Central memory CD8-positive, alpha-beta T cell (primary cell): ENCODE results near the gene ABCF1.
"Not testable (repeated sequence)": the region's sequence is repeated elsewhere in the genome, so short reads cannot be mapped to it uniquely, and the experiment has no call there.

Experiments used
- ATAC-seq: fragments of 150-1000 bp; cut with Tn5 transposase; replicated peaks from 2 replicates; pipeline ENCODE4 v1.10.0; 2022; ENCODE audit warnings: mild to moderate bottlenecking, moderate FRiP score, moderate number of reproducible peaks; ENCODE audit not compliant: poor library complexity, severe bottlenecking; ENCODE audit errors: extremely low read depth
- DNase-seq, 2 donors: peaks; one replicate each; pipeline ENCODE4 v3.0.0; 2021; ENCODE audit warnings: low spot score in 2 of 2
- H3K27ac Mint-ChIP-seq: one replicate; pipeline ENCODE4 v1.8.0; 2022; ENCODE audit warnings: low read depth, mild to moderate bottlenecking, moderate library complexity, mixed read lengths
- H3K27me3 Mint-ChIP-seq: one replicate; pipeline ENCODE4 v1.8.0; 2022; ENCODE audit warnings: mixed read lengths
- H3K36me3 Mint-ChIP-seq: one replicate; pipeline ENCODE4 v1.8.0; 2022; ENCODE audit warnings: mild to moderate bottlenecking, moderate library complexity, mixed read lengths; ENCODE audit not compliant: insufficient read depth
- H3K4me1 Mint-ChIP-seq: one replicate; pipeline ENCODE4 v1.8.0; 2022; ENCODE audit warnings: mixed read lengths
- H3K4me3 Mint-ChIP-seq: one replicate; pipeline ENCODE4 v1.8.0; 2022; ENCODE audit warnings: mild to moderate bottlenecking, moderate library complexity, mixed read lengths
- H3K9me3 Mint-ChIP-seq: one replicate; pipeline ENCODE4 v1.8.0; 2022; ENCODE audit warnings: mixed read lengths

The ABCF1 gene

DNA sequence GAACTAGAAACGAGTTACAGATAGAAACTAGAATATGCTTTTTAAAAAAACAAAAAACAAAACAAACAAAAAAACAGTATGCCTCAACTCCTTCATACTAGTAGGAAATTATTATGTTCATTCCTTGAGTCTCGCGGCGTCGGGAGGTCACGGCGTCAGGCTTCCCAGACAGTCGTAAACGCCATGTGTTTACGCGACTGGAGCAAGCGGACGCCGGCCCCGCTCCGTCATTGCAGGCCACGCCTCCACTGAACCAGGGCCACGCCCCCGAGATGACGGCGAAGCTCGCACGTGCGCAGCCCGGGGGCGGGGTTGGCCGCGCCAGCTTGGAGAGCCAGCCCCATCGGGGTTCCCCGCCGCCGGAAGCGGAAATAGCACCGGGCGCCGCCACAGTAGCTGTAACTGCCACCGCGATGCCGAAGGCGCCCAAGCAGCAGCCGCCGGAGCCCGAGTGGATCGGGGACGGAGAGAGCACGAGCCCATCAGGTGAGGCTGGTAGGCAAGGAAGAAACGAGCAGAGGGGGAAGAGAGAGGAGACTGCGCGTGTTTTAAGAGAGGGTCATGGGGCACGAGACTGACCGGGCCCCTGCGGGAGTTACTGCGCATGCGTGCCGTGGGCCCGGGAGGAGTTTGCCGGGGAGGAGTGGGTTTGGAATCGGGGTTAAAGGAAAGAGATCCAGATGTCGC is at the start of gene ABCF1:
TSS of gene ABCF1 (plus strand) at position 368 of the 687 bp plus-strand sequence. CDS start at position 414, 46 bp downstream.
- no peaks in the 10 kb centered on the region for H3K27me3 Mint-ChIP-seq
- ATAC-seq (peak; percentile 90), DNase-seq (peak; percentile 99 to 100)
- H3K4me1 Mint-ChIP-seq: peaks cover 60% of the 10 kb centered on the region
- no peaks in the 10 kb centered on the region for H3K9me3 Mint-ChIP-seq
- peak within 1 kb of the TSS; percentile 98 for H3K4me3 Mint-ChIP-seq
- H3K27ac Mint-ChIP-seq: peak within 1 kb of the TSS; percentile 100
- H3K36me3 Mint-ChIP-seq: peaks cover 21% of the 10 kb centered on the region

DNA sequence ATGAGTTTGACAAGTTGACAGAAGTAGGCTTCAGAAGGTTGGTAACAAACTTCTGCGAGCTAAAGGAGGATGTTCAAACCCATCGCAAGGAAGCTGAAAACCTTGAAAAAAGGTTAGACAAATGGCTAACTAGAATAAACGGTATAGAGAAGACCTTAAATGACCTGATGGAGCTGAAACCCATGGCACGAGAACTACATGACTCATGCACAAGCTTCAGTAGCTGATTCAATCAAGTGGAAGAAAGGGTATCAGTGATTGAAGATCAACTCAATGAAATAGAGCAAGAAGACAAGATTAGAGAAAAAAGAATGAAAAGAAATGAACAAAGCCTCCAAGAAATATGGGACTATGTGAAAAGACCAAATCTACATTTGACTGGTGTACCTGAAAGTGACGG is 49.3 kb upstream of the ABCF1 start:
- not testable (repeated sequence) for H3K9me3 Mint-ChIP-seq, H3K27ac Mint-ChIP-seq, H3K4me3 Mint-ChIP-seq, H3K27me3 Mint-ChIP-seq, DNase-seq, ATAC-seq, H3K36me3 Mint-ChIP-seq
- peaks cover 37% of the 10 kb centered on the region for H3K4me1 Mint-ChIP-seq

DNA sequence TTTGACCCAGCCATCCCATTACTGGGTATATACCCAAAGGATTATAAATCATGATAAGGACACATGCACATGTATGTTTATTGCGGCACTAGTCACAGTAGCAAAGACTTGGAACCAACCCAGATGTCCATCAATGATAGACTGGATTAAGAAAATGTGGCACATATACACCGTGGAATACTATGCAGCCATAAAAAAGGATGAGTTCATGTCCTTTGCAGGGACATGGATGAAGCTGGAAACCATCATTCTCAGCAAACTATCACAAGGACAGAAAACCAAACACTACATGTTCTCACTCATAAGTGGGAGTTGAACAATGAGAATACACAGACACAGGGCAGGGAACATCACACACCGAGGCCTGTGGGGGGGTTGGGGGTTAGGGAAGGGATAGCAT is 44.8 kb upstream of the ABCF1 start:
- not testable (repeated sequence) for H3K27ac Mint-ChIP-seq

DNA sequence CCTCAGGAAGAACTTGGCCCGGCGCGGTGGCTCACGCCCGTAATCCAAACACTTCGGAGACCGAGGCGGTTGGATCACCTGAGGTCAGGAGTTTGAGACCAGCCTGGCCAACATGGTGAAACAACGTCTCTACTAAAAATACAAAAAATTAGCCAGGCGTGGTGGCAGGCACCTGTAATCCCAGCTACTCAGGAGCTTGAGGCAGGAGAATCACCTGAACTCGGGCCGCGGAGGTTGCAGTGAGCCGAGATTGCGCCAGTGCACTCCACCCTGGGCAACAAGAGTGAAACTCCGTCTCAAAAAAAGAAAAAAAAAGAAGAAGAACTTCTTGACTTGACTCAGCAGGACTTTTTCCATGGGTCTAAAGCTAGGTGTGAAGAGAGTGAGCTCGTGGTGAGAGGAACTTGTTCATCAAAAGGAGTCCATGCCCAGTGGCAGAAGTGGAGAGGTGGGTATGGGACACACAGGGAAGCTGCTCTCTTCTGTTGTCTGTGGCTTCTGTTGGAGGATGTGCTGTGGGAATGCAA is 41.8 kb upstream of the ABCF1 start:
- peak; percentile 39 for ATAC-seq
- H3K27me3 Mint-ChIP-seq, DNase-seq, H3K9me3 Mint-ChIP-seq: not testable (repeated sequence)
- peak overlapping the region; percentile 40 for H3K4me3 Mint-ChIP-seq
- H3K36me3 Mint-ChIP-seq: peaks cover 15% of the 10 kb centered on the region
- H3K27ac Mint-ChIP-seq: peak overlapping the region; percentile 10
- H3K4me1 Mint-ChIP-seq: peaks cover 55% of the 10 kb centered on the region

More for the DNA sequence above, 44.8 kb upstream of the ABCF1 start:
- H3K36me3 Mint-ChIP-seq, H3K4me3 Mint-ChIP-seq, H3K27me3 Mint-ChIP-seq, H3K9me3 Mint-ChIP-seq, DNase-seq, ATAC-seq: not testable (repeated sequence)
- peaks cover 57% of the 10 kb centered on the region for H3K4me1 Mint-ChIP-seq

DNA sequence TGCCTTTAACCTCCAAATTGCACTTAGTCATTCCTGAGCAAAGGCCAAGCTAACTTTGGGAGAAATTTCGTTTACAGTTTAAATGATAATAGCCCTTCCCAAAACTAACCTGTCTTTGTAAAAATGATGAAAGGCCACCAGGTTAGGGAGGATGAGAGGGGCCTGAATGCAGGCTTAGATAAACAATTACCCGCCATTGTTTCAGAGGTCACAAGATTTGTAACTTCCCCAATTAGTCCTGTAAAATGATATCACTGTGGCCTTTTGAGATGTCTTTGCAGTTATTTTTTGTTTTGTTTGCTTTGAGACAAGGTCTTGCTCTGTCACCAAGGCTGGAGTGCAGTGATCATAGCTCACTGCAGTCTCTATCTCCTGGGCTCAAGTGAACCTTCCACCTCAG is 41.2 kb upstream of the ABCF1 start:
- no peaks in the 10 kb centered on the region for H3K9me3 Mint-ChIP-seq
- DNase-seq: no peak
- ATAC-seq: no peak
- peaks cover 15% of the 10 kb centered on the region for H3K36me3 Mint-ChIP-seq
- H3K4me3 Mint-ChIP-seq: peak overlapping the region; percentile 32
- H3K27me3 Mint-ChIP-seq: no peaks in the 10 kb centered on the region
- H3K4me1 Mint-ChIP-seq: peaks cover 51% of the 10 kb centered on the region
- H3K27ac Mint-ChIP-seq: peak overlapping the region; percentile 10

DNA sequence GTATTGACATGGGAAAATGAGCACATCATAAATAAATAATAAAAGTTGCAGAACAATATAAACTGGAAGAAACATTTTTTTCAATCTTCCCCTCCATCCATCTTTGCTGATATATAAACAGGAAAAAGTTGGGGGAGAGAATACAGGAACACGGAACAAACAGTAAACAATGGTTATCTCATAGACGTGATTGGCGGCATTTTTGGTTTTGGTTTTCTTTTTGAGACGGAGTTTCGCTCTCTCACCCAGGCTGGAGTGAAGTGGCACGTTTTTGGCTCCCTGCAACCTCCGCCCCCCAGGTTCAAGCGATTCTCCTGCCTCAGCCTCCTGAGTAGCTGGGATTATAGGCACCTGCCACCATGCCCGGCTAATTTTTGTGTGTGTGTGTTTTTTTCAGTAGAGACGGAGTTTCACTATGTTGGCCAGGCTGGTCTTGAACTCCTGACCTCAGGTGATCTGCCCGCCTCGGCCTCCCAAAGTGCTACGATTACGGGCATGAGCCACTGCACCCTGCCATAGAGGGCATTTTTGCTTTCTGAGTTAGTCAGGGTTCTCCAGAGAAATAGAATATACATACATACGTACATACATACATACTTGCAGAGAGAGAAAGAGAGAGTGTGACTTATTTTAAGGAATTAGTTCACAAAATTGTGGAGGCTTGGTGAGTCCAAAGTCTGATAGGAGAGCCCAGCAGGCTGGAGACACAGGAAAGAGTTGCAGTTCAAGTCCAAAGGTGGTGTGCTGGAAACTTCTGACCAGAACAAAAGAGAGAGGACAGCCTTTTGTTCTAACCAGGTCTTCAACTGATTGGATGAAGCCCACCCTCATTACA is 37.6 kb upstream of the ABCF1 start:
- H3K27ac Mint-ChIP-seq: peak overlapping the region; percentile 86
- H3K4me1 Mint-ChIP-seq: peaks cover 38% of the 10 kb centered on the region
- no peaks in the 10 kb centered on the region for H3K27me3 Mint-ChIP-seq
- H3K4me3 Mint-ChIP-seq: peak overlapping the region; percentile 69
- DNase-seq (no peak), ATAC-seq (peak; percentile 46)
- peaks cover 16% of the 10 kb centered on the region for H3K36me3 Mint-ChIP-seq
- no peaks in the 10 kb centered on the region for H3K9me3 Mint-ChIP-seq

DNA sequence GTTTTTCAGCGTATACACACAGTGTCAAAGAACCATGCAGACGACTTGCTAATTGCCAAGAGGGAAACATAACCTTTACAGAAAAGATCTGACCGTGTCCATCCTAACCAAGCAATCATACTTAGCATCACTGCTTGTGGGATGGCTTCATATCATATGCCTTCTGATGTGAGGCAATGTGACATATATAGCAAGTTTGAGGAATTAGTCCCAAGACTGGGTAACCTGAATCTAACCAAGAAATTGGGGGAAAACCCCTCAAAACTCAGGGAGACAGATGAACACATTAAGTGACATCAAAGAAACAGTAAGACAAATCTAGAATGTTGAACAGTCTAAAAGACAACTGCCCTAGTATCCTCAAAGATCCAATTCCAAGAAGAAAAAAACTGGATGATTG is 33.3 kb upstream of the ABCF1 start:
- Mint-ChIP-seq H3K27me3 (no peaks in the 10 kb centered on the region), H3K9me3 (no peaks in the 10 kb centered on the region), H3K27ac (no peak overlapping the region), H3K4me1 (peaks cover 26% of the 10 kb centered on the region), H3K4me3 (no peak overlapping the region), H3K36me3 (peaks cover 11% of the 10 kb centered on the region)
- no peak for DNase-seq
- ATAC-seq: no peak

DNA sequence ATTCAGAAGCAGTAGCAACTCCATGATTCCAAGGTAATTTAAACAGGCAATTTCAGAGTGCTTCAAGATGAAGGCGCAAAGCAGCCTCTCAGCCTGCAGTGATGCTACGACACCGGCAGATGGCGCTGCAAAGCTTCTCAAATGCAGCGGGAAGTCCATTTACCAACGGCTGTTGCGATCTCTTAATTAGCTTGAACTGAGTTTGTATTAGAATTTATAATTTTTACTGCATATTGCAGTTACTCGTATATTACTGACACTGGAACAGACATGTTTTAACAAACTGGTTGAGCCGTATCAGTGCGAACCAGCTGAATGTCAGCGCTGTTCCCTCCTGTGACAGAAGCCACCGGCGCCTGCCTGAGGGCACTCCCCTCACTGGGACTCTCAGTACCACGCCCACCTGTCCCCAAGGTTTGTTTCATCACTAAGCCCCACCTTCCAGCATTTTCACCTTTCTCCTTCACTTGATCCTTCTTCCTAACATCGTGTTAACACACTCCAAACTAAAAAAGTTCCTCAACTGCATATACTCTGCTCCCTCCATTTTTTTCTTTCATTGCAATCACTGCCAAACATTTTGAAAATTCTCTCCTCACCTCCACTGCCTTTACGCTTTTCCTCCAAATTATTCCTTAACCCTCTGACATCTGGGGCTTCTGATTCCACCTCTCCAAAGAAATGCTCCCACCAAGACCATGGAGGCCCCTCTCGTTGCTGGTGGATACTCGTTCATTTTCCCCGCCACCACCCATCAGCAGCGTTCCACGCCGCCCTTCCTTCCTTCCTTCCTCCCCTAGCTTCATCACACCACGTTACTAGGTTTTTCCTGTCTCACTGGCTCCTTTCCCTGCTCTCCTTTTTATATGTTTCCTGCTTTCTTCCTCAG is 29.5 kb upstream of the ABCF1 start:
- peak; percentile 64 for ATAC-seq

DNA sequence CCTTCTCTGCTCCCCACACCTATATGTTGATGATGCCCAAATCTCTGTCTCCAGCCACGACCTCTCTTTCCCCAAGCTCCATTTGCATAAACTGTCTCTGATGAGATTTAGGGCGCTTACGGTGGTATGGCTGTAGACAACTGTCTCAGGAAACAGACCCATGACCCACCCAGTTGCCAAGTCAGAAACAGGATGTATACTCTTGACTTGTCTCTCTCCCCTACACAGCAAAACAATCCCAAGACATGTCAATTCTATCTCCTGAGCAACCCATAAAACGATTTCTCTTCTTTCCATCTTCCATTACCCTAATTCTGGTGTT is 28.9 kb upstream of the ABCF1 start:
- H3K4me1 Mint-ChIP-seq: peaks cover 33% of the 10 kb centered on the region
- no peaks in the 10 kb centered on the region for H3K9me3 Mint-ChIP-seq
- ATAC-seq (peak; percentile 76), DNase-seq (peak in 1 of 2 donors; percentile 35)
- H3K27me3 Mint-ChIP-seq: no peaks in the 10 kb centered on the region
- H3K36me3 Mint-ChIP-seq: peaks cover 10% of the 10 kb centered on the region
- H3K4me3 Mint-ChIP-seq: peak overlapping the region; percentile 82
- peak overlapping the region; percentile 87 for H3K27ac Mint-ChIP-seq

More for the DNA sequence above, 29.5 kb upstream of the ABCF1 start:
- peak overlapping the region; percentile 82 for H3K4me3 Mint-ChIP-seq
- peaks cover 8% of the 10 kb centered on the region for H3K36me3 Mint-ChIP-seq
- H3K9me3 Mint-ChIP-seq: no peaks in the 10 kb centered on the region
- H3K27me3 Mint-ChIP-seq: no peaks in the 10 kb centered on the region
- DNase-seq: peak; percentile 65 to 66
- peak overlapping the region; percentile 87 for H3K27ac Mint-ChIP-seq
- H3K4me1 Mint-ChIP-seq: peaks cover 33% of the 10 kb centered on the region

DNA sequence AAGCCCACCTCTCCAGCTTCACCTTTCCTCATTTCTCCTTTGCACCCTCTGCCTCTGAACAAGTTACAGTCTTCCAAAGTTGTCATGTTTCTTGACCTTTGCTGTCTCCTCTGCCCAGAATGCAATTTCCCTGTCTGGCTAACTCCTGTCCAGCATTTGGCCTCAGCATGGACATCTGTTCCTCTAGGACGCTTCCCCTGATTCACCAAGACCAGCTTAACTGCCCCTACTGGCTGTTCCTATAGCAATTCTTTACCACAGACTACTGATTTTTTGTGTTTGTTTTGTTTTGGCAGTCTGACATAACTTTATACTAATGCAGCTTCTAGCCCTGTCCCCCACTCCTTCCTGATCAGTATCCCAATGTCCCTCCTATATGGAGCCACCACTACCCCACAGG is 28.3 kb upstream of the ABCF1 start:
- Mint-ChIP-seq H3K9me3 (no peaks in the 10 kb centered on the region), H3K27me3 (no peaks in the 10 kb centered on the region), H3K4me1 (peaks cover 33% of the 10 kb centered on the region), H3K36me3 (peaks cover 10% of the 10 kb centered on the region), H3K4me3 (peak overlapping the region; percentile 82), H3K27ac (peak overlapping the region; percentile 87)
- no peak for ATAC-seq
- DNase-seq: no peak

DNA sequence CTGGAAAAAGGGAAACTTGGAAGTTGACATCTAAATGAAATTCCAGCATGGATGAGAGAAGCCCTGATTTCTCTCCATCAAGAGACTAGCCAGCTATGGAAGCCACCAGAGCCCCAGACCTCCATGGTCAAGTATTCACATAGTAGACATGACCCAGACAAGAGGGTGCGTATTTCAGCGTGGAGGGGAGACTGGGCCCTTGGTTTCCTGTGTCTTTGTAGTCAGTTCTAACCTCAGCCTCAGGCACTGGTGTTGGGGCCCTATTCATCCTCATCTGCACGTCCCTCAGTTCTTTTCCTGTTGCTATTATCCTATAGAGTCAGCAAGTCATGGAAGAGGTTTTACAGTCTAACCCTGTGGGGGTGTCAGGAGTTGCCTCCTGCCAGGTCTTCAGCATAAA is 27.4 kb upstream of the ABCF1 start:
- Mint-ChIP-seq H3K27me3 (no peaks in the 10 kb centered on the region), H3K4me1 (peaks cover 33% of the 10 kb centered on the region), H3K9me3 (no peaks in the 10 kb centered on the region), H3K4me3 (peak overlapping the region; percentile 46), H3K36me3 (peaks cover 18% of the 10 kb centered on the region), H3K27ac (peak overlapping the region; percentile 87)
- no peak for DNase-seq
- ATAC-seq: peak; percentile 33

DNA sequence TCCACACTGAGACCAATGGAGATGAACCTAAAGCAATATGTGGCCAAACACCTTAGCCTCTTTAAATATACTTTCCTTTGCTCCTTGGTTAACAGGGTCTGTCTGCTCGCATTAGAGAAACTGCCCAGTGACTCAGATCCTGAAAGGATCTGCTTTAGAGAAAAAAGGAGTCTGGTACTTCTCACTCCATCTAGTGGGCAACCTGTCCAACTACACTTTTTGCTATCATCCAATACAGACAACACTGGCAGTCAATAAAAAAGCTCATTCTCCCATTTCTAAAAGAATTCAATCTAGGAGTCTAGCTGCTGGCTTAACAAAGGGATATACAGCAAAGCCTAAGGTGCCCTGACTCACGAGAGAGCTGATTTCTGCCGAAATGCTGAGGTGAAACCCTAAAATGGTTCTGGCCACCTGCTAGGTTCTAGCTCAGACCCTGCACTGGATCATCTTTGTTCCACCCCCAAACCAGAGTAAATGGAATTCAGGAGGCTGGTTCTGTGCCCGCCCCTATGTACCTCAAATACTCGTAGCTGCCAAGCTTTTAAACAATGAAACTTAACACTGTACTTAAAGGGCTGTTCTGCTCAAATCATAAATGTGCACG is 26.5 kb upstream of the ABCF1 start:
- Mint-ChIP-seq H3K27ac (peak overlapping the region; percentile 87), H3K4me3 (peak overlapping the region; percentile 46), H3K9me3 (no peaks in the 10 kb centered on the region), H3K4me1 (peaks cover 33% of the 10 kb centered on the region), H3K27me3 (no peaks in the 10 kb centered on the region), H3K36me3 (peaks cover 23% of the 10 kb centered on the region)
- ATAC-seq: peak; percentile 34
- DNase-seq: no peak
